CD4-positive, alpha-beta T cell (primary cell): ENCODE data around the gene MIAT. TPM values are rescaled to one million over a fixed set of nuclear protein-coding genes. Genes with fewer than 3 reads are reported as not detected.

Source experiments
- ATAC-seq: fragments of 200-7000 bp; cut with Tn5 transposase; one replicate; pipeline ENCODE4 v1.10.0; 2022; ENCODE audit warnings: mild to moderate bottlenecking; ENCODE audit not compliant: poor library complexity
- CTCF ChIA-PET: fragments of 350-600 bp; sonication (Branson Sonifier 250); formaldehyde crosslinking; loops from one replicate; lab custom pipeline; 2021; ENCODE audit warnings: antibody characterized with exemption, inconsistent platforms; lab: Charles Lee
- POLR2A ChIA-PET: fragments of 350-600 bp; sonication (Branson Sonifier 250); formaldehyde crosslinking; loops from one replicate; lab custom pipeline; 2021; ENCODE audit warnings: antibody characterized with exemption, inconsistent platforms; lab: Charles Lee
- DNase-seq, 14 experiments: peaks; one replicate each; pipeline ENCODE4 v3.0.0-alpha.2; 2013 to 2020; ENCODE audit warnings: mixed read lengths in 2 of 14
- H3K27ac ChIP-seq, 2 donors: one replicate each; pipeline versions ENCODE4 v1.5.1 to v1.7.0; 2013; ENCODE audit warnings: low read length in 2 of 2, low read depth in 1 of 2, mild to moderate bottlenecking in 1 of 2
- H3K27me3 ChIP-seq, 2 experiments: 1 replicate in 1 of 2; 2 replicates in 1 of 2; pipeline versions ENCODE4 v1.6.1 to v1.7.0; 2013; ENCODE audit warnings: low read length in 2 of 2, control low read depth in 1 of 2, mild to moderate bottlenecking in 1 of 2, moderate library complexity in 1 of 2; ENCODE audit not compliant: insufficient read depth in 2 of 2, control insufficient read depth in 1 of 2
- H3K36me3 ChIP-seq: one replicate; pipeline ENCODE4 v1.6.1; 2013; ENCODE audit warnings: low read length, control low read depth; ENCODE audit not compliant: insufficient read depth
- H3K4me1 ChIP-seq: one replicate; pipeline ENCODE4 v1.6.1; 2013; ENCODE audit warnings: low read length, control low read depth; ENCODE audit not compliant: insufficient read depth
- H3K4me3 ChIP-seq: one replicate; pipeline ENCODE4 v1.5.1; 2013; ENCODE audit warnings: mild to moderate bottlenecking, low read length, moderate library complexity
- H3K9me3 ChIP-seq, 2 experiments: 1 replicate in 1 of 2; 2 replicates in 1 of 2; pipeline versions ENCODE4 v1.6.1 to v1.7.0; 2013; ENCODE audit warnings: low read length in 2 of 2, mild to moderate bottlenecking in 2 of 2, control low read depth in 1 of 2, moderate library complexity in 1 of 2; ENCODE audit not compliant: control insufficient read depth in 1 of 2, insufficient read depth in 1 of 2
- H3K27ac Mint-ChIP-seq: one replicate; pipeline ENCODE4 v1.8.0; 2020; ENCODE audit warnings: mixed read lengths
- H3K27me3 Mint-ChIP-seq: one replicate; pipeline ENCODE4 v1.8.0; 2021; ENCODE audit warnings: mixed read lengths
- H3K36me3 Mint-ChIP-seq: one replicate; pipeline ENCODE4 v1.8.0; 2021; ENCODE audit warnings: low read depth, mixed read lengths
- H3K4me1 Mint-ChIP-seq: one replicate; pipeline ENCODE4 v1.8.0; 2021; ENCODE audit warnings: low read depth, mixed read lengths
- H3K4me3 Mint-ChIP-seq: one replicate; pipeline ENCODE4 v1.8.0; 2020; ENCODE audit warnings: mild to moderate bottlenecking, mixed read lengths
- H3K9me3 Mint-ChIP-seq: one replicate; pipeline ENCODE4 v1.8.0; 2020; ENCODE audit warnings: mixed read lengths
- intact Hi-C, 2 experiments: fragments of 100-400 bp; cut with DNase I in 1 of 2; cut with micrococcal nuclease in 1 of 2; formaldehyde crosslinking; loops; one replicate each; pipeline versions ENCODE4 v1.15.1 to v1.9.0; 2023 to 2025; cut with DNase I, micrococcal nuclease
- total RNA-seq, 174 experiments: library from RNA in 2 of 174; stranded (reverse) in 2 of 174; gene quantifications; one replicate each; pipeline ENCODE4 v1.2.3 and lab custom pipeline; 2021 to 2026
- TF ChIP-seq, protein P1 (sequence below): fragments of 200-600 bp; IDR thresholded peaks from one replicate; pipeline ENCODE4 v1.8.0; 2022; ENCODE audit warnings: antibody characterized with exemption, mild to moderate bottlenecking

The MIAT gene
- total RNA-seq, 2 experiments from 2014 or later = 26.8 to 27.2 TPM

GRCh38 chr22:26718488-26718887, 61.1 kb downstream of the MIAT start:
- H3K9me3 Mint-ChIP-seq = no peaks in the 10 kb centered on the region
- intact Hi-C loops = no loop called here
- Histone ChIP-seq H3K36me3 (peaks cover 66% of the 10 kb centered on the region), H3K4me3 (no peak overlapping the region), H3K27me3 (no peaks in the 10 kb centered on the region), H3K27ac (no peak overlapping the region), H3K4me1 (no peaks in the 10 kb centered on the region), H3K9me3 (no peaks in the 10 kb centered on the region)
- no peak for DNase-seq
- CTCF ChIA-PET = no interaction called here
- POLR2A ChIA-PET = no interaction called here
- TF ChIP-seq, protein P1, sequence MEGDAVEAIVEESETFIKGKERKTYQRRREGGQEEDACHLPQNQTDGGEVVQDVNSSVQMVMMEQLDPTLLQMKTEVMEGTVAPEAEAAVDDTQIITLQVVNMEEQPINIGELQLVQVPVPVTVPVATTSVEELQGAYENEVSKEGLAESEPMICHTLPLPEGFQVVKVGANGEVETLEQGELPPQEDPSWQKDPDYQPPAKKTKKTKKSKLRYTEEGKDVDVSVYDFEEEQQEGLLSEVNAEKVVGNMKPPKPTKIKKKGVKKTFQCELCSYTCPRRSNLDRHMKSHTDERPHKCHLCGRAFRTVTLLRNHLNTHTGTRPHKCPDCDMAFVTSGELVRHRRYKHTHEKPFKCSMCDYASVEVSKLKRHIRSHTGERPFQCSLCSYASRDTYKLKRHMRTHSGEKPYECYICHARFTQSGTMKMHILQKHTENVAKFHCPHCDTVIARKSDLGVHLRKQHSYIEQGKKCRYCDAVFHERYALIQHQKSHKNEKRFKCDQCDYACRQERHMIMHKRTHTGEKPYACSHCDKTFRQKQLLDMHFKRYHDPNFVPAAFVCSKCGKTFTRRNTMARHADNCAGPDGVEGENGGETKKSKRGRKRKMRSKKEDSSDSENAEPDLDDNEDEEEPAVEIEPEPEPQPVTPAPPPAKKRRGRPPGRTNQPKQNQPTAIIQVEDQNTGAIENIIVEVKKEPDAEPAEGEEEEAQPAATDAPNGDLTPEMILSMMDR = no peak
- no peaks in the 10 kb centered on the region for H3K27me3 Mint-ChIP-seq
- ATAC-seq = no peak
- no peak overlapping the region for H3K4me3 Mint-ChIP-seq
- H3K36me3 Mint-ChIP-seq = peaks cover 97% of the 10 kb centered on the region
- peaks cover 10% of the 10 kb centered on the region for H3K4me1 Mint-ChIP-seq
- no peak overlapping the region for H3K27ac Mint-ChIP-seq

GRCh38 chr22:26718905-26719304, 61.5 kb downstream of the MIAT start:
- H3K27me3 Mint-ChIP-seq = no peaks in the 10 kb centered on the region
- H3K9me3 ChIP-seq = no peaks in the 10 kb centered on the region
- DNase-seq (no peak), ATAC-seq (no peak)
- CTCF ChIA-PET = no interaction called here
- no peak overlapping the region for H3K27ac Mint-ChIP-seq
- no peaks in the 10 kb centered on the region for H3K27me3 ChIP-seq
- H3K4me3 ChIP-seq = no peak overlapping the region
- intact Hi-C loops = no loop called here
- peaks cover 10% of the 10 kb centered on the region for H3K4me1 Mint-ChIP-seq
- H3K27ac ChIP-seq = no peak overlapping the region
- peaks cover 62% of the 10 kb centered on the region for H3K36me3 ChIP-seq
- no peaks in the 10 kb centered on the region for H3K4me1 ChIP-seq
- POLR2A ChIA-PET = no interaction called here
- TF ChIP-seq, protein P1 = no peak
- H3K9me3 Mint-ChIP-seq = no peaks in the 10 kb centered on the region
- H3K36me3 Mint-ChIP-seq = peaks cover 97% of the 10 kb centered on the region
- H3K4me3 Mint-ChIP-seq = no peak overlapping the region

- no peaks in the 10 kb centered on the region for H3K27me3 ChIP-seq
- H3K36me3 ChIP-seq = peaks cover 64% of the 10 kb centered on the region
- Mint-ChIP-seq H3K27ac (no peak overlapping the region), H3K9me3 (no peaks in the 10 kb centered on the region), H3K27me3 (no peaks in the 10 kb centered on the region), H3K36me3 (peaks cover 97% of the 10 kb centered on the region), H3K4me3 (no peak overlapping the region), H3K4me1 (peaks cover 17% of the 10 kb centered on the region)
- intact Hi-C loops = no loop called here
- ATAC-seq = no peak
- TF ChIP-seq, protein P1 = no peak
- H3K4me1 ChIP-seq = no peaks in the 10 kb centered on the region
- no peak for DNase-seq
- H3K4me3 ChIP-seq = no peak overlapping the region
- no peaks in the 10 kb centered on the region for H3K9me3 ChIP-seq
- no peak overlapping the region for H3K27ac ChIP-seq
- CTCF ChIA-PET = no interaction called here
- POLR2A ChIA-PET = no interaction called here
Measured at GRCh38 chr22:26722159-26722558, 64.8 kb downstream of the MIAT start.
